HL-60 (cell line): ENCODE measurements around the gene GLI3.

Experiments
- POLR2AphosphoS5 ChIP-seq: IDR thresholded peaks from 2 replicates; pipeline ENCODE4 v1.6.1; 2012; ENCODE audit warnings: low read depth
- TF ChIP-seq, protein P1 (sequence below): IDR thresholded peaks from one replicate; pipeline ENCODE4 v1.5.1; 2011; ENCODE audit warnings: low read length, control low read depth, inconsistent platforms; ENCODE audit not compliant: insufficient read depth

DNA sequence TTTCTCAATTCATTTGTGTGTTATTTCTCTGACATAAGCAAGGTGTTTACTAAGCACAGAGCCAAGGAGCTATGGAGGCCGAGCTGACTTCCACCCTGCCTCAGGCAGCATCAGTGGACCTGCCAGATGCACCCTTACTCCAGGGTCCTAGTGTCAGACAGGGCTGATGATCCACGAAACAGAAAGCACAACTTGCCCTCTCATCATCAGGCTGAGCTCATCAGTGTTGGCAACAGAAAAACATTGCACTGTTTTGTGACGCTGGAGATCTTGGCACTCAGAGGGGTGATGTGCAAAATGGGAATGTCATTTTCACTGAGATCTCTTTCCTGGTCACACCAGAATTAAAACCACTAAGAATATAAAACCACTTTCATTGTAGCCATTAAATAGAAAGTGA is 201.8 kb downstream of the GLI3 start:
- TF ChIP-seq, protein P1, sequence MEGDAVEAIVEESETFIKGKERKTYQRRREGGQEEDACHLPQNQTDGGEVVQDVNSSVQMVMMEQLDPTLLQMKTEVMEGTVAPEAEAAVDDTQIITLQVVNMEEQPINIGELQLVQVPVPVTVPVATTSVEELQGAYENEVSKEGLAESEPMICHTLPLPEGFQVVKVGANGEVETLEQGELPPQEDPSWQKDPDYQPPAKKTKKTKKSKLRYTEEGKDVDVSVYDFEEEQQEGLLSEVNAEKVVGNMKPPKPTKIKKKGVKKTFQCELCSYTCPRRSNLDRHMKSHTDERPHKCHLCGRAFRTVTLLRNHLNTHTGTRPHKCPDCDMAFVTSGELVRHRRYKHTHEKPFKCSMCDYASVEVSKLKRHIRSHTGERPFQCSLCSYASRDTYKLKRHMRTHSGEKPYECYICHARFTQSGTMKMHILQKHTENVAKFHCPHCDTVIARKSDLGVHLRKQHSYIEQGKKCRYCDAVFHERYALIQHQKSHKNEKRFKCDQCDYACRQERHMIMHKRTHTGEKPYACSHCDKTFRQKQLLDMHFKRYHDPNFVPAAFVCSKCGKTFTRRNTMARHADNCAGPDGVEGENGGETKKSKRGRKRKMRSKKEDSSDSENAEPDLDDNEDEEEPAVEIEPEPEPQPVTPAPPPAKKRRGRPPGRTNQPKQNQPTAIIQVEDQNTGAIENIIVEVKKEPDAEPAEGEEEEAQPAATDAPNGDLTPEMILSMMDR = no peak
- no peak for TF ChIP-seq POLR2AphosphoS5
